A549 (cell line): ENCODE measurements around the gene PPP1R1C. TPM values are rescaled to one million over a fixed set of nuclear protein-coding genes. Genes with fewer than 3 reads are reported as not detected.

Experiments used
- ATAC-seq, 2 experiments: fragments of 200-7000 bp in 1 of 2; fragments of >200 bp in 1 of 2; cut with Nextera tagmentation in 1 of 2; cut with Tn5 transposase in 1 of 2; 3 replicates each; pipeline versions ENCODE4 v1.8.0 to v1.9.1; 2018 to 2020; ENCODE audit warnings: mild to moderate bottlenecking in 1 of 2, moderate library complexity in 1 of 2
- CTCF ChIA-PET: fragments of 300-600 bp; sonication (Branson Sonifier 250); formaldehyde crosslinking; extraction: SDS; loops from one replicate; lab custom pipeline; 2021; ENCODE audit warnings: antibody characterized with exemption, inconsistent platforms; lab: Yijun Ruan, JAX
- POLR2A ChIA-PET: fragments of 350-600 bp; formaldehyde crosslinking; extraction: SDS; loops from one replicate; lab custom pipeline; 2021; ENCODE audit warnings: antibody characterized with exemption, inconsistent platforms; lab: Yijun Ruan, JAX
- DNase-seq, 2 experiments: peaks; one replicate each; pipeline versions ENCODE4 v3.0.0 to v3.0.0-alpha.2; 2011 to 2016; ENCODE audit warnings: low read depth in 1 of 2, low spot score in 1 of 2
- FAIRE-seq: peaks from 2 replicates; lab custom pipeline; 2011; peaks lifted over from hg19 to GRCh38; lab: Jason Lieb, UNC
- H3K27ac ChIP-seq, 2 experiments: fragments of >200 bp; sonication (Bioruptor Twin); formaldehyde crosslinking; 3 replicates each; pipeline ENCODE4 v1.5.1; 2016 to 2017
- H3K4me1 ChIP-seq: fragments of >200 bp; sonication (Bioruptor Twin); formaldehyde crosslinking; 3 replicates; pipeline ENCODE4 v1.6.1; 2016
- H3K4me2 ChIP-seq: fragments of >200 bp; sonication (Bioruptor Twin); formaldehyde crosslinking; 3 replicates; pipeline ENCODE4 v1.6.1; 2016
- H3K4me3 ChIP-seq: fragments of >200 bp; sonication (Bioruptor Twin); formaldehyde crosslinking; 3 replicates; pipeline ENCODE4 v1.5.1; 2016
- H3K9me3 ChIP-seq: fragments of >200 bp; sonication (Bioruptor Twin); formaldehyde crosslinking; 3 replicates; pipeline ENCODE4 v1.6.1; 2016
- CBX2 ChIP-seq: fragments of 200-600 bp; sonication (generic); IDR thresholded peaks from 2 replicates; pipeline ENCODE4 v1.6.1; 2016; ENCODE audit warnings: low read depth, mild to moderate bottlenecking, borderline replicate concordance
- CBX8 ChIP-seq: fragments of 200-600 bp; sonication (generic); IDR thresholded peaks from 2 replicates; pipeline ENCODE4 v1.6.1; 2016
- EHMT2 ChIP-seq: fragments of 200-600 bp; sonication (generic); IDR thresholded peaks from 2 replicates; pipeline ENCODE4 v1.6.1; 2016; ENCODE audit warnings: antibody characterized with exemption, low read depth, mild to moderate bottlenecking, moderate library complexity
- EP300 ChIP-seq, 2 experiments: fragments of >200 bp; sonication (Bioruptor Twin); formaldehyde crosslinking; IDR thresholded peaks; 2 replicates in 1 of 2; 3 replicates in 1 of 2; pipeline ENCODE4 v1.6.1; 2016 to 2017
- ESRRA ChIP-seq: fragments of 150-350 bp; IDR thresholded peaks from 2 replicates; pipeline ENCODE4 v1.6.1; 2014; ENCODE audit warnings: mild to moderate bottlenecking, low read length, borderline replicate concordance
- FOSL2 ChIP-seq, 2 experiments: fragments of 450-650 bp in 1 of 2; fragments of >200 bp in 1 of 2; sonication (Bioruptor Twin) in 1 of 2; formaldehyde crosslinking; IDR thresholded peaks; 2 replicates each; pipeline versions ENCODE4 v1.5.0 to v1.6.1; 2016 to 2020; ENCODE audit warnings: mild to moderate bottlenecking in 1 of 2, moderate library complexity in 1 of 2
- FOXS1 ChIP-seq: fragments of 250-450 bp; sonication (Bioruptor Pico); IDR thresholded peaks from 2 replicates; pipeline ENCODE4 v1.5.0; 2020; ENCODE audit warnings: mild to moderate bottlenecking, moderate library complexity
- GATA3 ChIP-seq: IDR thresholded peaks from 2 replicates; pipeline ENCODE4 v1.6.1; 2012; ENCODE audit warnings: borderline replicate concordance
- HEYL ChIP-seq: fragments of 250-450 bp; sonication (Bioruptor Pico); IDR thresholded peaks from 2 replicates; pipeline ENCODE4 v1.8.0; 2021; ENCODE audit warnings: mild to moderate bottlenecking, moderate library complexity
- JUN ChIP-seq, 2 experiments: fragments of >200 bp; sonication (Bioruptor Twin); formaldehyde crosslinking; IDR thresholded peaks; 2 replicates in 1 of 2; 3 replicates in 1 of 2; pipeline ENCODE4 v1.6.1; 2016 to 2017
- KDM5A ChIP-seq: fragments of 200-600 bp; sonication (generic); IDR thresholded peaks from 2 replicates; pipeline ENCODE4 v1.6.1; 2016; ENCODE audit warnings: antibody characterized with exemption, mild to moderate bottlenecking
- MAFK ChIP-seq: fragments of 450-650 bp; IDR thresholded peaks from 2 replicates; pipeline ENCODE4 v1.6.1; 2014; ENCODE audit not compliant: partially characterized antibody
- MAZ ChIP-seq: fragments of 150-350 bp; IDR thresholded peaks from 2 replicates; pipeline ENCODE4 v1.6.1; 2014; ENCODE audit warnings: antibody characterized with exemption, low read depth, low read length, borderline replicate concordance
- NR3C1 ChIP-seq: fragments of >200 bp; sonication (Bioruptor Twin); formaldehyde crosslinking; IDR thresholded peaks from 3 replicates; pipeline ENCODE4 v1.6.1; 2017
- PBX3 ChIP-seq: IDR thresholded peaks from 2 replicates; pipeline ENCODE4 v1.6.1; 2012
- POLR2A ChIP-seq: IDR thresholded peaks from 2 replicates; pipeline ENCODE4 v1.6.1; 2012; ENCODE audit warnings: mild to moderate bottlenecking, low read length
- POLR2AphosphoS2 ChIP-seq: conservative IDR thresholded peaks from 2 replicates; pipeline ENCODE4 v1.6.1; 2012; ENCODE audit warnings: low read length, improper control_type of control experiment, inconsistent platforms
- RAD21 ChIP-seq, 2 experiments: fragments of >200 bp in 1 of 2; sonication (Bioruptor Twin) in 1 of 2; formaldehyde crosslinking in 1 of 2; IDR thresholded peaks in 1 of 2; conservative IDR thresholded peaks in 1 of 2; 2 replicates in 1 of 2; 3 replicates in 1 of 2; pipeline ENCODE4 v1.6.1; 2012 to 2018; ENCODE audit warnings: inconsistent platforms in 1 of 2
- RARB ChIP-seq: fragments of 250-450 bp; sonication (Bioruptor Pico); IDR thresholded peaks from 2 replicates; pipeline ENCODE4 v1.8.0; 2021; ENCODE audit warnings: mild to moderate bottlenecking, moderate library complexity
- RCOR1 ChIP-seq: fragments of 150-350 bp; IDR thresholded peaks from 2 replicates; pipeline ENCODE4 v1.6.1; 2014; ENCODE audit warnings: antibody characterized with exemption, low read length, low read depth
- RFX5 ChIP-seq: fragments of 450-650 bp; IDR thresholded peaks from 2 replicates; pipeline ENCODE4 v1.7.1; 2014; ENCODE audit warnings: antibody characterized with exemption, mild to moderate bottlenecking, moderate library complexity
- RNF2 ChIP-seq: fragments of 200-600 bp; sonication (generic); IDR thresholded peaks from 2 replicates; pipeline ENCODE4 v1.6.1; 2016; ENCODE audit warnings: low read depth, mild to moderate bottlenecking, antibody characterized with exemption, moderate library complexity, borderline replicate concordance
- SMC3 ChIP-seq: fragments of >200 bp; sonication (Bioruptor Twin); formaldehyde crosslinking; IDR thresholded peaks from 3 replicates; pipeline ENCODE4 v1.6.1; 2018; ENCODE audit warnings: inconsistent platforms
- SREBF2 ChIP-seq: fragments of 450-650 bp; IDR thresholded peaks from 2 replicates; pipeline ENCODE4 v1.6.1; 2014; ENCODE audit warnings: mild to moderate bottlenecking, moderate library complexity
- TP53 ChIP-seq: fragments of 250-450 bp; sonication (Bioruptor Pico); IDR thresholded peaks from 2 replicates; pipeline ENCODE4 v1.5.0; 2021; ENCODE audit warnings: mild to moderate bottlenecking, moderate library complexity
- ZNF302 ChIP-seq: fragments of 250-450 bp; sonication (Bioruptor Pico); IDR thresholded peaks from 2 replicates; pipeline ENCODE4 v1.9.0; 2021; ENCODE audit warnings: inconsistent platforms, mild to moderate bottlenecking, moderate library complexity
- ZSCAN20 ChIP-seq: fragments of 250-450 bp; sonication (Bioruptor Pico); IDR thresholded peaks from 2 replicates; pipeline ENCODE4 v1.8.0; 2022; ENCODE audit warnings: mild to moderate bottlenecking, moderate library complexity
- WGBS: methylation state at CpG from one replicate; pipeline ENCODE4 v1.1.6; 2017; ENCODE audit errors: missing lambda C conversion rate; 5-methylcytosine and 5-hydroxymethylcytosine counted together
- polyA plus RNA-seq, 4 experiments: library from polyadenylated mRNA; depleted of rRNA in 3 of 4; stranded (reverse); fragments of >200 nt; fragmentation: RNase III in 1 of 4; extraction: RNeasy Plus Mini Kit Qiagen cat#74134 plus additional on column Dnase treatment in 1 of 4; gene quantifications; 2 replicates in 3 of 4; 3 replicates in 1 of 4; pipeline ENCODE4 v1.2.3, GENCODE V29; 2011 to 2017
- TF ChIP-seq, protein P1 (sequence below): fragments of >200 bp; sonication (Bioruptor Twin); formaldehyde crosslinking; IDR thresholded peaks from 3 replicates; pipeline ENCODE4 v1.5.1; 2016
- TF ChIP-seq, protein P2 (sequence below): fragments of 150-350 bp; IDR thresholded peaks from 2 replicates; pipeline ENCODE4 v1.6.1; 2014; ENCODE audit warnings: low read depth, mild to moderate bottlenecking, low read length
- TF ChIP-seq, protein P3 (sequence below): fragments of >200 bp; sonication (Bioruptor Twin); formaldehyde crosslinking; IDR thresholded peaks from 2 replicates; pipeline ENCODE4 v1.6.1; 2016
- TF ChIP-seq, protein P4 (sequence below): IDR thresholded peaks from 2 replicates; pipeline ENCODE4 v1.6.1; 2012; ENCODE audit warnings: low read depth, borderline replicate concordance

The PPP1R1C gene
- polyA plus RNA-seq, 2 of the 4 experiments (the other 2 are of a cell fraction), result 0.81 to 2.7 TPM

GRCh38 chr2:182077023-182077422 is 91.4 kb downstream of the PPP1R1C start:
- no peak for DNase-seq
- TF ChIP-seq POLR2AphosphoS2 (no peak), MAZ (no peak), ESRRA (no peak), GATA3 (no peak), JUN (IDR thresholded peaks at IDR 0.05) (no peak), RAD21 (conservative IDR thresholded peaks at IDR 0.05 in 1 of 2, IDR thresholded peaks at IDR 0.05 in 1 of 2) (no peak), KDM5A (no peak), EHMT2 (no peak), FOXS1 (CRISPR knock-in tag) (no peak), PBX3 (no peak), FOSL2 (IDR thresholded peaks at IDR 0.05) (no peak), FOSL2 (CRISPR knock-in tag; IDR thresholded peaks at IDR 0.05) (no peak), CBX8 (no peak), ZSCAN20 (CRISPR knock-in tag) (no peak), RNF2 (no peak), NR3C1 (no peak), TP53 (CRISPR knock-in tag) (no peak), SREBF2 (no peak)
- TF ChIP-seq, protein P1, sequence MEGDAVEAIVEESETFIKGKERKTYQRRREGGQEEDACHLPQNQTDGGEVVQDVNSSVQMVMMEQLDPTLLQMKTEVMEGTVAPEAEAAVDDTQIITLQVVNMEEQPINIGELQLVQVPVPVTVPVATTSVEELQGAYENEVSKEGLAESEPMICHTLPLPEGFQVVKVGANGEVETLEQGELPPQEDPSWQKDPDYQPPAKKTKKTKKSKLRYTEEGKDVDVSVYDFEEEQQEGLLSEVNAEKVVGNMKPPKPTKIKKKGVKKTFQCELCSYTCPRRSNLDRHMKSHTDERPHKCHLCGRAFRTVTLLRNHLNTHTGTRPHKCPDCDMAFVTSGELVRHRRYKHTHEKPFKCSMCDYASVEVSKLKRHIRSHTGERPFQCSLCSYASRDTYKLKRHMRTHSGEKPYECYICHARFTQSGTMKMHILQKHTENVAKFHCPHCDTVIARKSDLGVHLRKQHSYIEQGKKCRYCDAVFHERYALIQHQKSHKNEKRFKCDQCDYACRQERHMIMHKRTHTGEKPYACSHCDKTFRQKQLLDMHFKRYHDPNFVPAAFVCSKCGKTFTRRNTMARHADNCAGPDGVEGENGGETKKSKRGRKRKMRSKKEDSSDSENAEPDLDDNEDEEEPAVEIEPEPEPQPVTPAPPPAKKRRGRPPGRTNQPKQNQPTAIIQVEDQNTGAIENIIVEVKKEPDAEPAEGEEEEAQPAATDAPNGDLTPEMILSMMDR, result no peak
- TF ChIP-seq, protein P2, sequence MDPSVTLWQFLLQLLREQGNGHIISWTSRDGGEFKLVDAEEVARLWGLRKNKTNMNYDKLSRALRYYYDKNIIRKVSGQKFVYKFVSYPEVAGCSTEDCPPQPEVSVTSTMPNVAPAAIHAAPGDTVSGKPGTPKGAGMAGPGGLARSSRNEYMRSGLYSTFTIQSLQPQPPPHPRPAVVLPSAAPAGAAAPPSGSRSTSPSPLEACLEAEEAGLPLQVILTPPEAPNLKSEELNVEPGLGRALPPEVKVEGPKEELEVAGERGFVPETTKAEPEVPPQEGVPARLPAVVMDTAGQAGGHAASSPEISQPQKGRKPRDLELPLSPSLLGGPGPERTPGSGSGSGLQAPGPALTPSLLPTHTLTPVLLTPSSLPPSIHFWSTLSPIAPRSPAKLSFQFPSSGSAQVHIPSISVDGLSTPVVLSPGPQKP, result no peak
- TF ChIP-seq, protein P3, sequence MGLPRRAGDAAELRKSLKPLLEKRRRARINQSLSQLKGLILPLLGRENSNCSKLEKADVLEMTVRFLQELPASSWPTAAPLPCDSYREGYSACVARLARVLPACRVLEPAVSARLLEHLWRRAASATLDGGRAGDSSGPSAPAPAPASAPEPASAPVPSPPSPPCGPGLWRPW, result no peak
- TF ChIP-seq, all 56 proteins: peak for 0
- H3K4me1 ChIP-seq, result peaks cover 9% of the 10 kb centered on the region
- ChIA-PET CTCF (interaction anchor here (0.6 to 3.3 kb wide), 41 partner anchors 8 to 1036 kb away, joined by 3 to 23 read pairs (median 3); no protein-coding TSS in a partner anchor), POLR2A (no interaction called here)
- 29% methylated on average over 5 of the region's 5 CpGs for WGBS
- H3K9me3 ChIP-seq, result no peaks in the 10 kb centered on the region
- ATAC-seq (no peak), FAIRE-seq (no peak)
- H3K4me2 ChIP-seq, result peak overlapping the region; percentile 30
- H3K27ac ChIP-seq, result no peak overlapping the region
- H3K4me3 ChIP-seq, result no peak overlapping the region

DNA sequence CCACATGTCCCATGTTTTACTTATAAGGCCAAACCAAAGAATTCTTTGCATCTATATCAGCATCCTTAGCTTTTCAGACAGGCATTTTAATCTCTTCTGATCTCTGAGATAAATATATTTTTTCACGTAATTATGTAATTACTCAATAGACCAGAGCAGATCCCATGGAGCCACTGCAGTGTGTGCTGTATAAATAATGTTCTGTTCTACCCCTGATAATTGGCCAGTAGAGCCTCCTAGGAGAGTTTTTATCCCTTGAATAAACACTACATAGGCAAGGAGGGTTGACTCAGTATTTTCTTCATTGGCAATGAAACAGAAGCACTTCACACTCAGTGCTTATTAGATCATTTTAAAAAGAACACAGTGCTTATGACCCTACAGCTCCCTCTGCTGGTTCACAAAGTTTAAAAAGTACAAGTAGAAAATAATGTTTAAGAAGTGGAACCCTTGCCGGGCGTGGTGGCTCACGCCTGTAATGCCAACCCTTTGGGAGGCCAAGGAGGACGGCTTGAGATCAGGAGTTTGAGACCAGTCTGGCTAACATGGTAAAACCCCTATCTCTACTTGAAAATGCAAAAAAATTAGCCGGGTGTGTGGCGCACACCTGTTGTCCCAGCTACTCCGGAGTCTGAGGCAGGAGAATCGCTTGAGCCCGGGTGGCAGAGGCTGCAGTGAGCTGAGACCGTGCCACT is 91.9 kb downstream of the PPP1R1C start:
- 46% methylated on average over 11 of the region's 11 CpGs for WGBS
- Histone ChIP-seq H3K4me3 (no peak overlapping the region), H3K4me2 (peak overlapping the region; percentile 30), H3K27ac (no peak overlapping the region), H3K4me1 (peaks cover 9% of the 10 kb centered on the region), H3K9me3 (no peaks in the 10 kb centered on the region)
- ChIA-PET CTCF (interaction anchor here (0.6 to 3.3 kb wide), 45 partner anchors 9 to 1037 kb away, joined by 3 to 23 read pairs (median 3); partner anchors contain the start of gene PPP1R1C), POLR2A (no interaction called here)
- ATAC-seq (peak; percentile 84 to 88), FAIRE-seq (no peak), DNase-seq (peak; percentile 10 to 80)
- TF ChIP-seq JUN (IDR thresholded peaks at IDR 0.05), result no peak
- no peak for TF ChIP-seq EP300 (IDR thresholded peaks at IDR 0.05)
- TF ChIP-seq, protein P1, result peak; percentile 88
- TF ChIP-seq MAZ, result no peak
- no peak for TF ChIP-seq HEYL (CRISPR knock-in tag)
- no peak for TF ChIP-seq RARB (CRISPR knock-in tag)
- no peak for TF ChIP-seq MAFK
- TF ChIP-seq CBX8, result no peak
- TF ChIP-seq, protein P4, sequence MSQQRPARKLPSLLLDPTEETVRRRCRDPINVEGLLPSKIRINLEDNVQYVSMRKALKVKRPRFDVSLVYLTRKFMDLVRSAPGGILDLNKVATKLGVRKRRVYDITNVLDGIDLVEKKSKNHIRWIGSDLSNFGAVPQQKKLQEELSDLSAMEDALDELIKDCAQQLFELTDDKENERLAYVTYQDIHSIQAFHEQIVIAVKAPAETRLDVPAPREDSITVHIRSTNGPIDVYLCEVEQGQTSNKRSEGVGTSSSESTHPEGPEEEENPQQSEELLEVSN, result no peak
- no peak for TF ChIP-seq TP53 (CRISPR knock-in tag)
- TF ChIP-seq ZNF302 (CRISPR knock-in tag), result no peak
- no peak for TF ChIP-seq ESRRA
- TF ChIP-seq SMC3, result peak; percentile 89
- TF ChIP-seq RCOR1, result no peak
- TF ChIP-seq CBX2, result no peak
- TF ChIP-seq SREBF2, result no peak
- TF ChIP-seq POLR2A, result no peak
- no peak for TF ChIP-seq RFX5
